Endometrial microvascular endothelial cells (primary cell): ENCODE results near the gene SERPINH1. TPM values are rescaled to one million over a fixed set of nuclear protein-coding genes. Genes with fewer than 3 reads are reported as not detected.

Experiments
- total RNA-seq: library from RNA; depleted of rRNA; stranded (reverse); fragments of >200 nt; gene quantifications from one replicate; pipeline ENCODE4 v1.2.3, GENCODE V29; 2015; ENCODE audit errors: inconsistent ontology term

Gene SERPINH1
- total RNA-seq, 1 donor from 2014 or later = 652 TPM

Other genes starting within 250 kb of the SERPINH1 start
- 22.7 TPM for gene ARRB1, start 210.6 kb upstream of the SERPINH1 start, total RNA-seq
- gene RPS3, start 162.7 kb upstream of the SERPINH1 start, total RNA-seq = 1,799 TPM
- gene KLHL35, start 129.1 kb upstream of the SERPINH1 start, total RNA-seq = not detected
- gene GDPD5, start 36.3 kb upstream of the SERPINH1 start, total RNA-seq = 36.6 TPM
- gene MAP6, start 106.8 kb downstream of the SERPINH1 start, total RNA-seq = 1.3 TPM
- not detected for gene MOGAT2, start 155.6 kb downstream of the SERPINH1 start, total RNA-seq
- 6.0 TPM for gene DGAT2, start 206.5 kb downstream of the SERPINH1 start, total RNA-seq